T-helper 2 cell treated with Interferon-gamma antibody and Interleukin-4, amounts not matched to agents 100 ng/mL and 5 ng/mL, for 36 hours (primary cell): Measurements from ENCODE around the gene GPR89B. TPM values are rescaled to one million over a fixed set of nuclear protein-coding genes. Genes with fewer than 3 reads are reported as not detected.
"Not testable (repeated sequence)": the region's sequence is repeated elsewhere in the genome, so short reads cannot be mapped to it uniquely, and the experiment has no call there.

ENCODE experiments used
- intact Hi-C: fragments of 100-400 bp; cut with micrococcal nuclease; formaldehyde crosslinking; loops from one replicate; pipeline ENCODE4 v1.15.1; 2023
- total RNA-seq: library from RNA; stranded (reverse); gene quantifications from 2 replicates; pipeline ENCODE4 v1.2.3, GENCODE V29; 2022

Gene GPR89B
- total RNA-seq = 20.7 and 27.0 TPM in 2 replicates

- intact Hi-C loops = not testable (repeated sequence)
Observed at GRCh38 chr1:147928236-147929132, at the start of gene GPR89B. TSS of gene GPR89B (plus strand) at chr1:147928420. CDS start at chr1:147928537, 117 bp downstream.

- intact Hi-C loops = no loop called here
Observed at GRCh38 chr1:147879911-147880310, 48.3 kb upstream of the GPR89B start.

GRCh38 chr1:147882535-147882934 lies 45.7 kb upstream of the GPR89B start:
- intact Hi-C loops = no loop called here

DNA sequence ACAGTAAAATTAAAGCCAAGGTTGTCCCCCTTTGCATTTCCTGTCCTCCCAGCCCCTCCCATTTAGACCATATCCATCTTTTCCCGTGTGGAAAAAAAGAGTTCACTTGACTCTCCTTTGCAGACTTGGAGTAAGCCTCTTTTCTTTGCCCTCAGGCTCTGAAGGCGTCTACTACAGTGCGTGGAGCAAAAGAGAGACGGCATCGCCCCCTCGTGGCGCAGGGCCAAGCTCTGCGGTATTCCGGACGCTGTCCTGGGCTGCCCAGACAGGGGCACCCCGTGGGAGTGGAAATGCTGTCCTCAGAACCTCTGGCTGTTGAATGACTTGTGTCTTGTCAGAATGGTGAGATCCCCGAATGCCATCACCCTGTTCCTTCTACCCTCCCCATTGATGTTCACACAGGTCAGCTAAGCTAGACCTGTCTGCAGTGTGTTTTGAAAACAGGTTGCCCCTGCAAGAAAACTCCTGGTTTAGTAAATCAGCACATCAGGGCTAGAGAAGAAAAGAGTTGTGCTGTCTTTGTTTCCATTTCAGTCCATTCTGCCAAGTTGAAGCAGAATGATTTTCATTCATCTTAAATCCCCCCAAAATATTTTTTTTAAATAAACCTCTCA lies 37.9 kb upstream of the GPR89B start:
- intact Hi-C loops = loop anchor here (1.0 to 5.0 kb wide), 4 partner anchors 168 to 395 kb away; no protein-coding TSS in a partner anchor

GRCh38 chr1:147891088-147891487 lies 37.1 kb upstream of the GPR89B start:
- intact Hi-C loops = loop anchor here (2.0 to 5.0 kb wide), 2 partner anchors 169 to 190 kb away; no protein-coding TSS in a partner anchor

DNA sequence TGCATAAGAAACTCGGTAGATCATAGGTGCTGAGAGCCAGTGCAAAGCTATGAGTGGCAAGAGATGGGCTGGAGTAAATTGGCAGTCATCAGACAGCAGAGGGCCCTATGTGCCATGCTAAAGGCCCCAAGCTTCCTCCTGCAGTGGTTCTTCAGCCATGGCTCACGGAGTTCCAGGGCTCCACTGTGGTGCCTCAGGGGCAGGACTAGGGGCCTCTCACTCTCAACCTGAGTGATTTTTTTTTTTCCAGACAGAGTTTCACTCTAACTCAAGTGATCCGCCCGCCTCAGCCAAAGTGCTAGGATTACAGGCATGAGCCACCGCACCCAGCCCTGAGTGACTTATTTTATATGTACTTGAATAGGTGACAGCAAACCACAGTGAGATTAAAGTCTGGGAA lies 36.0 kb upstream of the GPR89B start:
- intact Hi-C loops = loop anchor here (5.0 kb wide), 1 partner anchor 170 kb away; no protein-coding TSS in a partner anchor

DNA sequence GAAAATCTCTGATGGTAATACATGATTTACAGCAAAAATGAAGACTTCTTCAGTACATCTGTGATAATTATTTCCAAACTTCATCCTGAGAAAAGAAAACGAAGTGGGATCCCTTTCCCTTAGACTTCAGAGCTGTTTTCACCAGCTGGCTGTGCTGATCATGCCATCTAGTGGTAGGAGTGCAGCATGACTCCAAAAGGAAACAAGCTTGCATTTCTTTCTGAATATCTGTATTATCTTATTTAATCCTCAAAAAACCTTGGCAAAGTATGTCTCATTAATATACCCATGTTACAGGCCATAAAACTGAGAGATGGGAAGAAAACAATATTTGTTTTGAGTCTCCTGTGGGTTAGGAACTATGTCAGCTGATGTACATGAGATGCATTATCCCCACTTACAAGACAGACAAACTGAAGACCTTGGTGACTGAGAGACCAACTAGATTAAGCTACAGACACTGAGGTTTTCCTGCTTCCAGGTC lies 35.4 kb upstream of the GPR89B start:
- intact Hi-C loops = loop anchor here (5.0 kb wide), 1 partner anchor 170 kb away; no protein-coding TSS in a partner anchor

GRCh38 chr1:147895123-147895522 lies 33.1 kb upstream of the GPR89B start:
- intact Hi-C loops = no loop called here

- intact Hi-C loops = no loop called here
Observed at GRCh38 chr1:147897029-147897752, 31.0 kb upstream of the GPR89B start.

- intact Hi-C loops = no loop called here
Observed at GRCh38 chr1:147897789-147898188, 30.4 kb upstream of the GPR89B start.

DNA sequence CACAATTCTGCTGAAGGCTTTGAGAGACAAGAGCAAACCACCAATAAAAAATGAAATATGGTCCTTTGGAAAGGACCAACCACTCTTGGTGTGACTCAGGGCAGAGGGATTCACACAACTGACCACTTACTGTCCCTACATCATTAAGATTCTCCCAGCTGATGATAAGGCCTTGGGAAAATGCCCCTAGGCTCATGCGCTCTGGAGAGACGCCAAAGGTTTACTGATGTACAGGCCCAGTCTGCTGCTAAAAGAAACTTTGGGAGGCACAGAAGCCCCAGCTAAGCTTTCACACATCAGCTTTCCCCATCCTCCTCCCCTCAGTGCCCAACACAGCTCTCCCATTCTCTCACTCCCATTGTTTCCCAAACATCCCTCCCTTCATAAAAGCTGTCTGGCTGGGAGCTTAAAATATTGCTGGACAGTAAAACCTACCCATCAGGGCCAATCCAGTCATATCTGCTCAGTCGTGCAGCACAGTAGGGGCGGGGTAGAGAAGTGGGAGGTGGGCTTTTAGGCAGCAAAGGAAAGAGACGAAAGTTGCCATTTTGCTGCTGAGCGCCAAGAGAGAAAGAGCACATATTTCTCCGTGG lies 25.9 kb upstream of the GPR89B start, which contains the start of gene GJA8:
Gene GJA8 (plus strand): TSS at position 543 of the 593 bp plus-strand sequence. CDS start 5,161 bp downstream, outside the sequence.
- intact Hi-C loops = no loop called here

GRCh38 chr1:147904726-147905125 lies 23.5 kb upstream of the GPR89B start:
- intact Hi-C loops = no loop called here

GRCh38 chr1:147907786-147908509 lies 20.3 kb upstream of the GPR89B start:
- intact Hi-C loops = no loop called here

- intact Hi-C loops = no loop called here
Observed at GRCh38 chr1:147912553-147912952, 15.7 kb upstream of the GPR89B start.

DNA sequence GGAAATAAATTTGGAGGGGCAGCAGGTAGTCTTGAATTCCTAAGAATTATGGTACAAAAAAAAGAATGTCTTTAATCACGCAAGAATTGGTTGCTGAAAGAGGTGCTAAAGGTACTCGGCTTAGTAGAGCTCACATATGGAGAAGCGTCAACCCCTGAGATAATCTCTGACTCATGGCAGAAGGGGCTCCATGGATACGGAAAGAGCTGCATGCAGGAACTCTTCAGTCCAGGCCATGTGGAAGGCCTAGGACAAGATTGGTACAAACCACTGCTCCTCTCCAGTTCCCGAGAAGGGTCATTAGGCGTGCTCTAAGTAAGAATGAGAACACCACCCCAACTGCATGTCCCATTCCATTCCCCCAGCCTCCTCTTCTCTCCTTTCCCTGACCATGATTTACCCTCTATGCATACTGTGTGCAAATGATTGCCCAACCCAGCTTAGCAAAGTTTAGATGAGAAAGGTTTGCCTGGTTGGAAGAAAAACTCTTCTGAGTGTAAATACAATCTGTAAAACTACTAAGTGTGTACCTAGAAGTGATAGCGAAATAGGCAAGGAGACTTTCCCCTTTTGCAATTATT lies 14.8 kb upstream of the GPR89B start:
- intact Hi-C loops = no loop called here

GRCh38 chr1:147919896-147920295 lies 8.3 kb upstream of the GPR89B start:
- intact Hi-C loops = no loop called here

GRCh38 chr1:147924813-147925212 lies 3.4 kb upstream of the GPR89B start:
- intact Hi-C loops = no loop called here

DNA sequence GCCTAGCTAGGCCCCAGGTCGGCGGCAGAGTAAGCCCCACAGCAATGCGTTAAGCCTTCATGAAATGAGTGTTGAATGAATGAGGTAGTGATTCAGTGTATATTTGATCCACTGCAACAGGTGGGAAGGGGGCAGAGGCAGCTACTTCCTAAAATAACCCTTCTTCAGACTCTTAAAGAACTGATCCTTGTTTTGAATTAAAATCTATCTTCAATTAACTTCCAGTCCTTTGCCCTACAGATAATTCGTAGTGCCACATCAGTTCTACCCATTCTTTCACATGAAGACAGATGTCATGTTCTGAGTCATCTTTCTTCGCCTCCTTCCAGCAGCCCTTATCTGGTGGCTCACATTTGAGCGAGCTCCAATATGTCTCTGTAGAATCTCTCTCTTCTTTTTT lies 1.0 kb upstream of the GPR89B start:
- intact Hi-C loops = not testable (repeated sequence)

DNA sequence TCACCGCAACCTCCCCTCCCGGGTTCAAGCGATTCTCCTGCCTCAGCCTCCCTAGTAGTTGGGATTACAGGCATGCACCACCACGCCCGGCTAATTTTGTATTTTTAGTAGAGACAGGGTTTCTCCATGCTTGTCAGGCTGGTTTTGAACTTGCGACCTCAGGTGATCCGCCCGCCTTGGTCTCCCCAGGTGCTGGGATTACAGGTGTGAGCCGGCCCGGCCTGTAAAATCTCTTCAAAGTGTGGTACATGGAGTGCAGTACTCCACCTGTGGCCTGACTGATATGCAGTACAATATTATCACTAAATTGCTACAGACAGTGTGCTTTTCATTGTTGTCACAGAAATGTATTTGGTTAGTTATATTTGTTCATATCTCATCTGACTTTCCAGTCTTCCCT lies 531 bp upstream of the GPR89B start:
- intact Hi-C loops = not testable (repeated sequence)

DNA sequence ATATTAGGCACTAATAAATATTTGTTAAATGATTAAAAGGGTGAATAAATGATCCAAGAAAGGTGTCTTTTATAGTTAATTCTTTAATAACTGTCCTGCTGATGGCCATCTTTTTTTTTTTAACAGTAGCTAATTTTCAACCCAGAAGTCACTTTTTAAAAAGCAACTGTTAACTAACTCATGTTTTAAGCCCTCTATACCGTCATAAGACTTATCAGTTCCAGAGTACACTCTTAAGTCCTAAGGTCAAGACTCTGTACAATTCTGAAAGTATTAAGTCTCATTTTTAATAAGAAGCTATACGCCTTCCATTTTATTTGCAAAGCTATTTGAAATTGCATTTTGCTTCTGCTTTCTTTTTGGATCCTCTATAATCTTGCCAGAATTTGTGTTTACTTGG lies 2.9 kb downstream of the GPR89B start:
- intact Hi-C loops = not testable (repeated sequence)
